C4-2B (cell line): ENCODE measurements around the gene DNAH1.

Source experiments
- ZFX ChIP-seq: fragments of 450-650 bp; IDR thresholded peaks from 2 replicates; pipeline ENCODE4 v1.6.1; 2017
- TF ChIP-seq, protein P1 (sequence below): fragments of 450-650 bp; conservative IDR thresholded peaks from 2 replicates; pipeline ENCODE4 v1.5.1; 2017; ENCODE audit warnings: mild to moderate bottlenecking

DNA sequence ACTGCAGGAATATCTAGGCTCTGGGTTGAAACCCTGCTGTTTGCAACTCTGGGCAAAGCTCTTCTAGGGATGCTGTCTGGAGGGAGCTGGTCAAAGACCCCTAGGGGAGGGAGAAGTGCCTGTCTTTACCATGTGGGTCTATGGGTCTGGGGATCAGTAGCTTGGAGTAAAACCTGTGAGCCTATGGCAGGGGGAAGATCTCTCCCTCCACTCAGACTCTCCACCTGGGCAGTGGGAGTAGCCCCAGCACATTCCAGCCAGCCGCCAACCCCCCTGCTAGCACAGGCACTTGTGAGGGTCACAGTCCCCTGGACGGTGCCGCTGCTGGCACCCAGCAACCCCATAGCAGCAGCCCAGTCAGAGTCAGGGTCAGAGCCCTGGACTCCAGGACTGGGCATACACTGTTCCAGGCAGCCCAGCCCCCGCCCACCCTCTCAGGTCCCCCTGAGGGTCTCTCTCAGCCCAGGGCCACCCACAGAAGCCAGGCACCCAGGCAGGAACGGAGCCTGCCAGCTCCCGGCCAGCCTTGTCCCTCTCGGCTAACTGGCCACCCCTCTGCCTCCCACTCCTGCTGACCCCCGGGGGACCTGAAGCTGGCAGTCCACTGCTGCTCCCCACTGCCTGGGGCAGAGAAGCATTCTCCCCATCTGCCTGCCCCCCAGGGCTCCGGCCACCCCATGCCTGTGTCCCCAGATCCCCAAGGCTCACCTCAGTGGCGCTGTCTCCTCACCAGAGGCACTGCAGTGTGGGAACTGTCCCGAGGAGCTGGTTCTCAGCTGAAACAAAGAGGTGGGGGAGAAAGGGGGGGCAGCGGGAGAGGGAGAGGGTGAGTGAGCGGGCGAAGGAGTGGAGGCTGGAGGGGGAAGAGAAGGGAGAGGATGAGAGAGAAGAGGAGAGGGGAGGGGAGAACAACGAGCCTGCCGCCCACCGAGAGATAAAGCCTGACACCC lies 17.7 kb upstream of the DNAH1 start:
- TF ChIP-seq, protein P1, sequence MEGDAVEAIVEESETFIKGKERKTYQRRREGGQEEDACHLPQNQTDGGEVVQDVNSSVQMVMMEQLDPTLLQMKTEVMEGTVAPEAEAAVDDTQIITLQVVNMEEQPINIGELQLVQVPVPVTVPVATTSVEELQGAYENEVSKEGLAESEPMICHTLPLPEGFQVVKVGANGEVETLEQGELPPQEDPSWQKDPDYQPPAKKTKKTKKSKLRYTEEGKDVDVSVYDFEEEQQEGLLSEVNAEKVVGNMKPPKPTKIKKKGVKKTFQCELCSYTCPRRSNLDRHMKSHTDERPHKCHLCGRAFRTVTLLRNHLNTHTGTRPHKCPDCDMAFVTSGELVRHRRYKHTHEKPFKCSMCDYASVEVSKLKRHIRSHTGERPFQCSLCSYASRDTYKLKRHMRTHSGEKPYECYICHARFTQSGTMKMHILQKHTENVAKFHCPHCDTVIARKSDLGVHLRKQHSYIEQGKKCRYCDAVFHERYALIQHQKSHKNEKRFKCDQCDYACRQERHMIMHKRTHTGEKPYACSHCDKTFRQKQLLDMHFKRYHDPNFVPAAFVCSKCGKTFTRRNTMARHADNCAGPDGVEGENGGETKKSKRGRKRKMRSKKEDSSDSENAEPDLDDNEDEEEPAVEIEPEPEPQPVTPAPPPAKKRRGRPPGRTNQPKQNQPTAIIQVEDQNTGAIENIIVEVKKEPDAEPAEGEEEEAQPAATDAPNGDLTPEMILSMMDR, result no peak
- TF ChIP-seq ZFX, result no peak
